ENCODE measurements around the gene SUSD4.

- TF ChIP-seq CTCF (conservative IDR thresholded peaks at IDR 0.05; ENCODE audit: low read depth, low read length) (no peak), POLR2A (IDR thresholded peaks at IDR 0.05; ENCODE audit: low read depth, low read length) (no peak), USF2 (IDR thresholded peaks at IDR 0.05; ENCODE audit: low read depth, low read length) (no peak), RAD21 (IDR thresholded peaks at IDR 0.05; ENCODE audit: low read length) (no peak), SMC3 (IDR thresholded peaks at IDR 0.05; ENCODE audit: low read depth, low read length) (no peak), BHLHE40 (IDR thresholded peaks at IDR 0.05; ENCODE audit: low read depth, low read length) (no peak), FOS (IDR thresholded peaks at IDR 0.05; ENCODE audit: low read depth, low read length) (no peak), NFE2L2 (IDR thresholded peaks at IDR 0.05; ENCODE audit: low read depth, low read length) (no peak), RFX5 (IDR thresholded peaks at IDR 0.05; ENCODE audit: low read depth, low read length) (no peak)
Measured at GRCh38 chr1:223200903-223201302, 163.1 kb downstream of the SUSD4 start.
